Stomach smooth muscle (tissue), 2 donors: ENCODE measurements around the gene NDUFS6.
A peak's percentile ranks its signal among the peaks of the same experiment; 100 is the strongest.

Source experiments
- H3K27ac ChIP-seq: one replicate; pipeline ENCODE4 v1.7.0; 2013; ENCODE audit warnings: mild to moderate bottlenecking, low read length, inconsistent platforms
- H3K27me3 ChIP-seq, 2 donors: one replicate each; pipeline ENCODE4 v1.7.0; 2013; ENCODE audit warnings: low read length in 2 of 2; ENCODE audit not compliant: insufficient read depth in 2 of 2, control insufficient read depth in 1 of 2
- H3K36me3 ChIP-seq, 2 donors: one replicate each; pipeline ENCODE4 v1.7.0; 2013; ENCODE audit warnings: low read length in 2 of 2; ENCODE audit not compliant: control insufficient read depth in 2 of 2, insufficient read depth in 2 of 2
- H3K4me1 ChIP-seq: one replicate; pipeline ENCODE4 v1.7.0; 2013; ENCODE audit warnings: low read length; ENCODE audit not compliant: control insufficient read depth, insufficient read depth
- H3K4me3 ChIP-seq, 2 donors: one replicate each; pipeline ENCODE4 v1.7.0; 2013; ENCODE audit warnings: low read length in 2 of 2
- H3K9ac ChIP-seq, 2 donors: one replicate each; pipeline ENCODE4 v1.7.0; 2013; ENCODE audit warnings: low read length in 2 of 2, mild to moderate bottlenecking in 1 of 2
- H3K9me3 ChIP-seq, 2 donors: one replicate each; pipeline ENCODE4 v1.7.0; 2013; ENCODE audit warnings: low read length in 2 of 2; ENCODE audit not compliant: control insufficient read depth in 2 of 2
- donor health status: healthy.
- donor health status: Pancreatic carcinoma.

The NDUFS6 gene

DNA sequence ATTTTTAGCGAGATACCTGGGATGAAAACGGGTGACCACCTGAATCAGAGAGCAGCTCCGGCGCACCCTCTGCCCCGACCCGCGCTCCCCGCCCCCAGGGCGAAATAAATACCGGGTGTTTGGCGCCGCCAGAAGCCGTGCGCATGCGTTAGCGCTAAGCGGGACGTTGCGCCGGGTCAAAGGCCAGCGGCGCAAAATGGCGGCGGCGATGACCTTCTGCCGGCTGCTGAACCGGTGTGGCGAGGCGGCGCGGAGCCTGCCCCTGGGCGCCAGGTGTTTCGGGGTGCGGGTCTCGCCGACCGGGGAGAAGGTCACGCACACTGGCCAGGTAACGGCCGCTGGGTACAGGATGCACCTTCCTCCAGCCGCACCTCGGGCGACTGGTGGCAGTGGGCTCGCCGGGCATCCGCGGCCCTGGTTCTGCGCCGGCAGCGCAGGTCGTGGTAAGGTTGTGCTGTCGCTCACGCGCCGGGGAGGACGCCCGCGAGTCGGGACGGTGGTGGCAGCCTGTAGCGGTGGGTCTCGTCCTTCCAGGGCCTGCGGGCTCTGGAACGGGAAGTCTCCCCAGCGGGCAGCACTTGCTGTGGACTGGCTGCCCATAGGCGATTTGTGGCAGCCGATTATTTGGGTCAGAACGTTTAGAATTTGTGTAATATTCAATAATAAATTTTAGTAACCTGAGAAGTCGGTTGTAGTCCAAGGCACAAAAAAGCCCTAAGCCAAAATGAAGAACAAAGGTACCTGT is at the start of gene NDUFS6:
NDUFS6 (plus strand) TSS at position 186 of the 745 bp plus-strand sequence; CDS start at position 197, 11 bp downstream.
- peak within 1 kb of the TSS; percentile 69 for H3K27ac ChIP-seq
- peaks cover 43 to 44% of the 10 kb centered on the region in 2 donors for H3K36me3 ChIP-seq
- H3K9ac ChIP-seq, result peak within 1 kb of the TSS; percentile 86 to 87
- peak within 1 kb of the TSS; percentile 86 to 94 for H3K4me3 ChIP-seq
- H3K9me3 ChIP-seq, result no peaks in the 10 kb centered on the region
- H3K27me3 ChIP-seq, result no peaks in the 10 kb centered on the region
- peaks cover 28% of the 10 kb centered on the region for H3K4me1 ChIP-seq

DNA sequence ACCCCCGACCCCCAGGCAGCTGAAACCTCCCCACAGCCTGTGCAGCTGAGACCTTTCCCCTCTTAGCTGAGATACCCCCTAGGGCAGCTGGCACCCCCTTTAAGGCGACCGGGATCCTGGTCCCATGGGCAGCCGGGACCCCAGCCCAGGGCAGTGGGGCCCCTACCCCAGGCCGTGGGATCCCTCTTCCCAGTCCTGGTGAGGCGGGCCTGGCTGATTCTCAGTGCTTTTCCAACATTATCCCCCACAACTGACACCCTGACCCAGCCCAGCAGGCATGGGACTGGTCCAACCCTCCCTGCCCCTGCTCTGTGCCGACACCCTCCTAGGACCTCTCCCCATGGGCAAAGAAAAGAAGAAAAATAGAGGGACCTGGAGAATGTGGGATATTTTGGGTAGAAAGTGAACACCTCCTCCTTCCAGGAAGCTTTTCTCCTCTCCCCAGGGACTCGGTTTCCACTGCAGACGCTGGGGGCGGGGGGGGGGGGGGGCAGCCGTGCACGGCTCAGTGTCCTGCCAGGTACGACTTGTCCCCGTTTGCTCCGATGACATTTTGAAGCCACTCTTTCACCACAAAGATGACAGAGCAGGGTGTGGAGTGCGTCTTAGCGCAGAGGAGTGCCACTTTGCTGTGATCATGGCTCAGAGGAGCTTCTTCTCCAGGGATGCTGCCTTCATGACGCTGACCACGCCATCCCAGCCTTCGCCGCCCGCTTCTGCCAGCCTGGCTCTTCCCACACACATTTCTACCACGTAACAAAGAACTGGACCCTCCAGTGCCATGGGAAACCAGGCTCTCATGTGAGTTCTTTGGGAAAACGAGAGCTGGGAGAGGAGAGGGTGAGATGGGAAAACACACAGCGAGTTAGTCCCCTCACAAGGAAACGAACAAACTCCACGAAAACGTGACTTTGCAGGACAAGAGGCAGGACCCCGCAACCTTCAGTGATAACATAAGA is 49.1 kb upstream of the NDUFS6 start:
- H3K4me1 ChIP-seq, result no peaks in the 10 kb centered on the region
- H3K9ac ChIP-seq, result no peak overlapping the region
- H3K27ac ChIP-seq, result no peak overlapping the region
- no peaks in the 10 kb centered on the region for H3K9me3 ChIP-seq
- H3K4me3 ChIP-seq, result no peak overlapping the region
- H3K27me3 ChIP-seq, result peaks cover 0 to 3% of the 10 kb centered on the region in 2 donors
- no peaks in the 10 kb centered on the region for H3K36me3 ChIP-seq

DNA sequence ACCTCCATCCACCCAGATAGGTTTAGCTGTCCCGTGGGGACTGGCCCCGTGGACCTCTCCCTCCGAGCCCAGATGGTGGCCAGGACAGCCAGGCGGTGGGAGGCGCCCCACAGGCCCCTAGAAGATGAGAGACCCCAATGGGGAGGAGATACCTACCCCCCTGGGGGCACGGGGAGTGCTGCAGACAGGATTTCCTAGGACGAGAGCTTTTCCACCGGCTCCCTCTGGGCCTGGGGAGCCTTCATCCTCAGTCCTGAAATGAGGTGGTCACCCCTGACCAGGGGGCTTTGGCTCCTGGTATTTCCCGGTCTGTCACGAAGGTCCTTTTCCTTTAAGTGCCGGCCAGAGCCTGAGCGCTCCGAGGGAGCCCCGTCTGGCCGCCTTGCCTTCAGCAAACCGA is 48.3 kb upstream of the NDUFS6 start:
- peaks cover 0 to 3% of the 10 kb centered on the region in 2 donors for H3K27me3 ChIP-seq

DNA sequence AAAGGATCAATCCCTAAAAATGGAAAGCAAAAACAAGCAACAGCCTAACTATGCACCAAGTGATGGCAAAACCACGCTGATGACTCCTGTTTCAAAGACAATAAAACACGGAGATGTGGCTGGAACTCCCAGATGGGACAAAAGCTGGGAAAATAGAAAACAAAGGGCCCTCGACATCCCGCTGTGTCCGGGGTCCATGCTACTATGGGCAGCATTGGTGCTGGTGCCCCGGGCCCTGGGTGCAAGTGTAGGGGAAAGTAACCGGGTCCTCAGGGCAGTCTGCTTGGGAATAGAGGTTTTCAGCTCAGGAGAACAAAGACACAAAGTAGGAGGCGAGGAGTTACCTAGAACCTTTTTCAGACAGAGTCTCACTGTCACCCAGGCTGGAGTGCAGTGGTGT is 47.7 kb upstream of the NDUFS6 start:
- Histone ChIP-seq H3K9me3 (no peaks in the 10 kb centered on the region), H3K9ac (no peak overlapping the region), H3K36me3 (no peaks in the 10 kb centered on the region), H3K27ac (no peak overlapping the region), H3K4me1 (no peaks in the 10 kb centered on the region), H3K4me3 (no peak overlapping the region), H3K27me3 (peaks cover 0 to 3% of the 10 kb centered on the region in 2 donors)

More for the DNA sequence above, 48.3 kb upstream of the NDUFS6 start:
- H3K9me3 ChIP-seq, result no peaks in the 10 kb centered on the region
- no peak overlapping the region for H3K9ac ChIP-seq
- no peaks in the 10 kb centered on the region for H3K36me3 ChIP-seq
- no peak overlapping the region for H3K27ac ChIP-seq
- no peak overlapping the region for H3K4me3 ChIP-seq
- H3K4me1 ChIP-seq, result no peaks in the 10 kb centered on the region

DNA sequence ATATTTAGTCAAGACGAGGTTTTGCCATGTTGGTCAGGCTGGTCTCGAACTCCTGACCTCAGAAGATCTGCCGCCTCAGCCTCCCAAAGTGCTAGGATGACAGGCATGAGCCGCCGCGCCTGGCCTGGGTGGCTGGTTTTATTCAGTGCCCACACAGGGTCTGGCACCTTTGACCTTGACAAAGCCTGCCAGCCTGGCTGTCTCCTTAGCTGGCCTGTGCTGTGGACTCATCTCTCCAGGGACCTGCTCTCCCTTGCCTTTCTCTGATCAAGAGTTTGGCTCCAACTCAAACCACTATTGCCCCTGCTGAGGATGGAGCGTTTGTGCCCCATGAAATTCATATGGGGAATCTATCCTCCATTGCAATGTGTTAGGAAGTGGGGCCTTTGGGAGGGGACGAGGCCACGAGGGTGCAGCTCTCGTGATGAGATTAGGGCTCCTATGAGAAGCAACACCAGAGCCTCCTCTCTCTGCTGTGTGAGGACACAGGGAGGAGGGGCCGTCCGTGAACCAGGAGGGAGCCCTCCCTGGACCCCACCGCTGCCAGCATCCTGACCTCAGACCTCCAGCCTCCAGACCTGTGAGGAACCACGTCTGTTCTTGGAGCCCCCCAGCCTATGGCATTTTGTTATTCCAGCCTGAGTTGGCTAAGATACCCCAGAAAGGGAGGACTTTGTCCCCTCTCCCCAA is 46.5 kb upstream of the NDUFS6 start:
- no peak overlapping the region for H3K9ac ChIP-seq
- no peaks in the 10 kb centered on the region for H3K36me3 ChIP-seq
- peaks cover 3% of the 10 kb centered on the region in 2 donors for H3K27me3 ChIP-seq
- no peak overlapping the region for H3K27ac ChIP-seq
- no peaks in the 10 kb centered on the region for H3K4me1 ChIP-seq
- H3K9me3 ChIP-seq, result no peaks in the 10 kb centered on the region
- no peak overlapping the region for H3K4me3 ChIP-seq

DNA sequence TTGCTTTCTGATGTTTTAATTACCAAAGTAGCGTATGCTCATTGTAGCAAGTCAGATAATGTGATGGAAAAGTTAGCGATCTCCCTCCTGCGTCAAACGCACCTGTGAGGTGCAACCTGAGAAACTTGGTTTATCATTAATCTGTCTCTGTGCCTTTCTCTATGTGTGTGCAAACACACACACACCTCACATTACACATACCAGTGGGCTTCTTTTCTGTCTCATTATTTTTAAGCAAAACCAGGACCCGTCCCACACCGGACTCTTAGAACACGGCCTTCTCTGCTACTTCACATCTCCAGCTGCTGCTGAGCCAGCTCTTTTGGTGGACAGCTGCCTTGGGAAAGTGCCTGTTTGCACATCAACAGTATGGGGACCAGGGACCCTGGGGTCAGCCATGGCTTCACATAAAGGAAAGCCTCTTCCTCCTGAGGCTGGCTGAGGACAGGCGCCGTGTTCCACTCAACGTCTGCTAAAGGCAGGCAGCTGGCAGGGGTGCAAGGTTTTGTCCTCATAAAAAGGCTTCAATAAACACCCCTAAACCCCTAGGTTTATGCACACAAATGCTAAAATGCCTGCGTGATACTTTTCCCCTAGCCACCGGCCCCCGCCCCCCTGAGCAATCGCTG is 45.8 kb upstream of the NDUFS6 start:
- Histone ChIP-seq H3K9me3 (no peaks in the 10 kb centered on the region), H3K4me3 (no peak overlapping the region), H3K36me3 (no peaks in the 10 kb centered on the region), H3K27ac (no peak overlapping the region), H3K9ac (no peak overlapping the region), H3K27me3 (peaks cover 3% of the 10 kb centered on the region in 2 donors), H3K4me1 (no peaks in the 10 kb centered on the region)

DNA sequence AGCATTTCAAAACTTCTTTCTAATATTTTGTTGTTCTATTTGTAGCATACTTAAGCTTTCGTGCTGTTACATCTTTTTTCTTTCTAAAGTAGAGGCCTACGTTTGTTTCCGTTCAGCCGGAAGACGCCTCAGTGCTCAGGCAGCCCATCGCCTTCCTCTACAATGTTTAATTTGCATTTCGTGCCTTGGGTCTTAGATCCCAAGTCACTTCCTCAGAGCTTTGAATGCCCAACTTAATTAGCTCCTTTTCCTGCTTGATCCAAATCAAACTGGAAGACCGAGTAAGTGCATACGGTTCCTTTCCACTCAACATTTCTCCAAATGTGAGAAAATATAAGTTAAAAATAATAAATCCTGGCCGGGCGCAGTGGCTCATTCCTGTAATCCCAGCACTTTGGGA is 44.7 kb upstream of the NDUFS6 start:
- Histone ChIP-seq H3K4me1 (no peaks in the 10 kb centered on the region), H3K36me3 (no peaks in the 10 kb centered on the region), H3K27ac (no peak overlapping the region), H3K9ac (no peak overlapping the region), H3K4me3 (no peak overlapping the region), H3K27me3 (peaks cover 2 to 6% of the 10 kb centered on the region in 2 donors), H3K9me3 (no peaks in the 10 kb centered on the region)

DNA sequence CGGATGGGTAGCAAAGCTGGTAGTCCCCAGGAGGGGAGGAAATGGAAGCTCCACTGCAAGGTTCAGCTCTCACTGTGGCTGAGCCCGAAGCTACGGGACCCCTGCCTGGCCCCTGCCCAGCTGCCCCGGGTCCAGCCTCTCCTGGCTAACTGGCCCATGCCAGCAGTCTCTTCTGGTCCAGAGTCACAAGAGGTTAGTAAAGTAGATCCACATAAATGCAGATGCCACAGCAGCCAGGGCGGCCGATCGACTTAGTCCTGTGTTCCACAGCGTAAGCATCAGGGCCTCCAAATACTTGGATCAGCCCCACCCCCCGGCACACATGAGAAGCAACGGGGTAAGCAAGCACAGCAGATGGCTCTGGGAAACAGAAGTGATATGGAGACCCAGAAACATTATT is 43.7 kb upstream of the NDUFS6 start:
- no peak overlapping the region for H3K27ac ChIP-seq
- H3K27me3 ChIP-seq, result peaks cover 2 to 6% of the 10 kb centered on the region in 2 donors
- no peak overlapping the region for H3K9ac ChIP-seq
- H3K9me3 ChIP-seq, result no peaks in the 10 kb centered on the region
- no peak overlapping the region for H3K4me3 ChIP-seq
- H3K4me1 ChIP-seq, result no peaks in the 10 kb centered on the region
- H3K36me3 ChIP-seq, result no peaks in the 10 kb centered on the region

DNA sequence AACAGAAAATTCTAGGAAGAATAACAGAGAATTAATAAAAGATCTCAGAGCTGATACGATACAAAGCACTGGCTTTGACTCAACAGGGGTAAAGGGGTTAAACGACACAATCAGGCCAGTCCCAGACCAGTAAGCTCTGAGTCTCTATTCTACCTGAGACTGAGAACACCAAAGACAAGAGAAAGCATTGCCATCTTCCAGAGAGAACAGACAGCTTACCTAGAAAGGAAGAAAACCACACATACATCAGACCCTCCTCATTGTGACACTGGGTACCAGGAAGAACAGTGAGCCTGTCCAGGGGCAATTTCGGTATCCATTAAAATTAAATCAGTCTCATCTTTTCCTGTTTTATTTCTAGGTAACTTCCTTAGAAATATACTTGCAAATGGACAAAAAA is 42.6 kb upstream of the NDUFS6 start:
- no peaks in the 10 kb centered on the region for H3K36me3 ChIP-seq
- no peaks in the 10 kb centered on the region for H3K9me3 ChIP-seq
- peaks cover 6 to 12% of the 10 kb centered on the region in 2 donors for H3K27me3 ChIP-seq
- H3K27ac ChIP-seq, result no peak overlapping the region
- no peak overlapping the region for H3K4me3 ChIP-seq
- no peaks in the 10 kb centered on the region for H3K4me1 ChIP-seq
- H3K9ac ChIP-seq, result no peak overlapping the region

DNA sequence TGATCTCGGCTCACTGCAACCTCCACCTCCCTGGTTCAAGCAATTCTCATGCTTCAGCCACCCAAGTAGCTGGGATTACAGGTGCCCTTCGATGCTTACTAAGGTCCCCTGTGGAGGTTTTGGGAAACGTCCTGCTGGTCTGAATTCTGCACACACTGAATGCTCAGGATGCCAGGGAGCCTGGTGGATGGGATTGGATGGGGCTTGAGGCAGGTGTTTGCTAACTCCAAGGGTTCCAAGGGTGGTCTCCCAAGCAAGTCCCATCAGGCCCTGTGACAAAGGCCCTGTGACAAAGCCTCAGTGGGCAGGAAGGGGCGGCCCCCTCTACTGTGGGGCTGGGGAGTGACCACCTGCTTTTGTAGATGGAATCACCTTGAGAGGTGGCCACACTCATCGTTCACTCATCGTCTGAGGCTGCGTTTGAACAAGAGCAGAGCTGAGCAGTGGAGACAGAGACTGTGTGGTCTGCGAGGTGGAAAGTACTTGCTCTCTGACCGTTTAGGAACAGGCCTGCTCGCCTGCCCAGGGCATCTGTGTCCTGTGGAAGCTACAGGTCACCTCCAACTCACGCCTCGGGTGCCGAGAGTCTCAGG is 41.7 kb upstream of the NDUFS6 start:
- no peak overlapping the region for H3K27ac ChIP-seq
- peaks cover 8 to 12% of the 10 kb centered on the region in 2 donors for H3K27me3 ChIP-seq
- H3K9me3 ChIP-seq, result no peaks in the 10 kb centered on the region
- no peaks in the 10 kb centered on the region for H3K36me3 ChIP-seq
- no peaks in the 10 kb centered on the region for H3K4me1 ChIP-seq
- H3K9ac ChIP-seq, result no peak overlapping the region
- H3K4me3 ChIP-seq, result no peak overlapping the region
